MM.1S (cell line): Measurements from ENCODE around the gene TTC9.

Experiments
- CTCF ChIP-seq: fragments of 300-600 bp; sonication (generic); IDR thresholded peaks from 2 replicates; pipeline ENCODE4 v1.5.1; 2016; ENCODE audit warnings: antibody characterized with exemption, low read length, mixed read lengths
- EZH2phosphoT487 ChIP-seq: fragments of 300-600 bp; sonication (generic); IDR thresholded peaks from 2 replicates; pipeline ENCODE4 v1.6.1; 2018; ENCODE audit warnings: antibody characterized with exemption, low read length

- no peak for TF ChIP-seq CTCF
- TF ChIP-seq EZH2phosphoT487 = no peak
Measured at GRCh38 chr14:70692210-70692609, 50.5 kb downstream of the TTC9 start.
